Measurements from ENCODE around the gene ADAMTS9.
A peak's percentile ranks its signal among the peaks of the same experiment; 100 is the strongest.

Gene ADAMTS9

DNA sequence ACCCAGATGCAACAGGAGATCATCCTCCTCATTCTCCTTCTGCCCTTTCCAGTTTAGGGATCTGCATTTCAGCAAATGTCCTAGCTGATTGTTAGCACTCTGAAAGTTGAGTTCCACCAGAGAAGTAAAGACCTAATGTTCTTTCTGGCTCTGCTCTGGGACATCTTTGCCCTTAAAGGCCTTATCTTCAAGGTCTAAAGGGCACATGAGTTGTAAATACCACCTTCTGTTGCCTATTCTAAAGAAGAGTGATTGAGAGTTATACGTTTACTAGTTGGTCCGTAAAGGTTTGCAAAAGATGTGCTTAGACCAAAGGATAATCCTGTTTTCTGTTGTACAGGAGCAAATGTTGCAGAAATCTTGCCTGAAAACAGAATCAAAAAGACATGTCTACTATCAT lies 151.6 kb downstream of the ADAMTS9 start:
- no peak for DNase-seq (ENCODE audit: low read depth in 3 of 3)

DNA sequence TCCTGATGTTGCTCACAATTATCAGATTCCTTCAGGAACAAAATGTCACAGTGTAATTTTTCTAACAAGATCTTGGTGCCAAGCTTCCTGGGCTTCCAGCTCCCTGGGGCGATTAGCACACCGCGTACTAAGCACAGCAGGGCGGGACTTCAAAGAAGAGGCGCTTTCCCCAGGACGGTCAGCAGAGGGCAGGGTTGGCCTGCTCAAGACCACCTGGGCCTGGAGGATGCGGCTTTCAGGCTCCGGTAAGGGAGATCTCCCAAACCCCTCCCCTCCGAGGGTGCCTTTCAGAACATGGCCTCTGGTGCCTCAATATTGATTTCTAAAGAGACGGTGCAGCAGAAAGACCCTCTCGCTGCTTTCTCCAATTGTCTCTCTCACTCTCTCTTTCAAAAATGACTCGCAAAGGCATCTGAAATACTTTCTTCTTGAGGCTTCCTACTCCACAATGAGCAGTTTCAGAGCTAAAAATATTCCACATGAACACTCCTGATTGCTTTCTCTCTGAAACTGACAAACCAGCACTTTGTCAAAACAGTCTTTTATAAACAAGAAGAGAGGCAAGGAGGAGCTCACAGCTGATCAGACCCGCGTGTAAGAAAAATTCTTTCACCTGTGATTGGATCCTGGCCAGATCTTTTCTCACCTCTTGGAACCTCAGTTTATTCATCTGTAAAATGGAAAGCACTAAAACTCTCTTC lies 154.0 kb downstream of the ADAMTS9 start:
- peak in 1 of 3 experiments; percentile 39 for DNase-seq (ENCODE audit: low read depth in 3 of 3)

DNA sequence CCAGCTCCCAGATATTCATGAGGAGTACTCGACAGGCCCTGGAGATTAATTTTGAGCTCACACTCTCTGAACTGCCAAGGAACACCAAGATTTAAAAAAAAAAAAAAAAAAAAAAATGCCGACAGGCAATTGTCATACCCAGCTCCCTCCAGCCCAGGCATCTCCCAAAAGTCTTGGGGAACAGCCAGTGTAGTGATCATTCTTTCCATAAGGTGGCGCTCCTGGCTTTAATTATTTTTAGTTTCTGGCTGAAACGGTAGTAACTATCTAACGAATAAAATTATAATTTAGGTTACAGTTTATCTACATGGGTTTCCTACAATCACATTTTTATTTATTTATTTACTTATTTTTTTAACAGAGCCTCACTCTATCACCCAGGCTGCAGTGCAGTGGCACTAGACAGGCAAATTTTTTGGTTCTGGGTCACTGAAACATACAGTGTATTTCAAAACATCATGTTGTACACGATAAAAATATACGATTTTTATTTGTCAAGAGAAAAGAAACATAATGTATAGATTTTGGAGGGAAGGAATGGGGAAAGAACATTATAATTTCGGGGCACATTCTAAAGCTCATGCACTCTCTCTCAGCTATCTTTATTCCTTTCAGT lies 157.3 kb downstream of the ADAMTS9 start:
- DNase-seq (ENCODE audit: low read depth in 3 of 3), result peak in 1 of 3 experiments; percentile 10

DNA sequence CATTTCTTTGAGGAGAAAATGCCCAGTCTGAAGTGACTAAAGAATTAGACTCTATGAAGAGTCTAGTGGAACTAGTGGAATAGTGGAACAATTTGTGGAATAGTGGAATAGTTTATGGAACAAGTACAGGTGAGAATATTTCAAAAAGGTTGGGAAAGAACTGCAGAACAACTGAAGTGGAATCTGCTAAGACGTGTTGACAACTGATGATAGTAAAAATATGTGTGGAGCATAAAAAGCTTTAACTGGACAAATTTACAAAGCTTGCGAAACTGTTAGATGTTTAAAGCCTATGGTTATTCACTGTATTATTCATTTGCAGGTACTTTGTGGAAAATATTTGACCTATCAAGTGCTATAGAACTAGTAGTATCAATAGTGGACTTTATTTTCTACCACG lies 164.5 kb downstream of the ADAMTS9 start:
- no peak for DNase-seq (ENCODE audit: low read depth in 3 of 3)

DNA sequence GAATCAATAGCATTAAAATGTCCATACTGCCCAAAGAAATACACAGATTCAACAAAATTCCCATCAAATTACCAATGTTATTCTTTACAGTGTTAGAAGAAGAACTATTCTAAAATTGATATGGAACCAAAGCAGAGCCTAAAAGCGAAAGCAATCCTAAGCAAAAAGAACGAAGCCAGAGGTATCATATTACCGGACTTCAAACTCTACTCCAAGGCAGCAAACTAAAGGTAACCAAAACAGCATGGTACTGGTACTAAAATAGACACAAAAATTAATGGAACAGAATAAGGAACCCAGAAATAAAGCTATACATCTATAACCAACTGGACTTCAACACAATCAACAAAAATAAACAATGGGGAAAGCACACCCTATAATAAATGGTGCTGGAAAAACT lies 167.5 kb downstream of the ADAMTS9 start:
- DNase-seq (ENCODE audit: low read depth in 3 of 3), result no peak

DNA sequence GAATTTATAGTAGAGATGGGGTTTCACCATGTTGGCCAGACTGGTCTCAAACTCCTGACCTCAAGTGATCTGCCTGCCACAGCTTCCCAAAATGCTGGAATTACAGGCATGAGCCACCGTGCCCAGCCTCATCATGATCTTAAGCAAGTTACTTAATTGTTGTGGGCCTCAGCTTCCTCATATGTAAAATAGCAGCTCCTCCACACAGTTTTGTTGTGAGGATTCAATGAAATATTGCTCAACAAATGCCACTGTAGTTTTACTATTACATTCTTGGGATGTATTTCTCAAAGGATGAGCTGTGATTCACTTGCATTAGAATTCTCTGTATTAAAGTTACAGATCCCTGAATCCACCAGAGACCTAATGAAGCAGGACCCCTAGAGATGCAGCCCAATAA lies 168.8 kb downstream of the ADAMTS9 start:
- no peak for DNase-seq (ENCODE audit: low read depth in 3 of 3)

DNA sequence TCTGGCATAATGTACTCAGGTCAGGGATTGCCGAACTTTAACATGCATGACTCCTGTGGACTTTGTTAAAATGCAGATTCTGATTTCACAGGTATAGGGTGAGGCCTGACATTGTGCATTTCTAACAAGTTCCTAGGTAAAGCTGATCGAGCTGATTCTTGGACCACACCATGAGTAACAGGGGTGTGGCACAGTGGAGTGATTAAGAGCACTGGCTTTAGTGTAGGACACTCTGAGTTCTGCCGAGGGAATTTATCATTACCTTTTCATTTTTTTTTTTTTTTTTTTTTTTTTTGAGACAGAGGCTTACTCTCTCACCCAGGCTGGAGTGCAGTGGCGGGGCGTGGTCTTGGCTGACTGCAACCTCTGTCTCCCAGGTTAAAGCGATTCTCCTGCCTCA lies 169.3 kb downstream of the ADAMTS9 start:
- no peak for DNase-seq (ENCODE audit: low read depth in 3 of 3)

DNA sequence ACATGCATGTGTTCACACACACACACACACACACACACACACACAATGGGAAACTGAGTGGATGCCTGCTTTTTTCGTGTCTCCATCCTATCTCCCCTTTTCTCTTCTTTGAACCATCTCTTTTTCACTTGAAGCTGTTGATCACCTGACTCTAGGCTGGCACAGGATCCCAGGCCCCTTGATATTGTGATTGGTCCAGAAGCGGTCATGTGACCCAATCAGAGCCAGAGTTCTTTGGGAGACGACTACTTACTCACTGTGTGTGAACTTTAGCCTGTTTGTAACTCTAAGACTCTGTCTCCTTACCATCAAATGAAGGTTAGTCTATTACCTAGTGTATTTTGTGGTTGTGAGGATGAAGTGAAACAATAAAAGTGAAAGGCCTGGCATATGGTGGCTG lies 172.9 kb downstream of the ADAMTS9 start:
- no peak for DNase-seq (ENCODE audit: low read depth in 3 of 3)

DNA sequence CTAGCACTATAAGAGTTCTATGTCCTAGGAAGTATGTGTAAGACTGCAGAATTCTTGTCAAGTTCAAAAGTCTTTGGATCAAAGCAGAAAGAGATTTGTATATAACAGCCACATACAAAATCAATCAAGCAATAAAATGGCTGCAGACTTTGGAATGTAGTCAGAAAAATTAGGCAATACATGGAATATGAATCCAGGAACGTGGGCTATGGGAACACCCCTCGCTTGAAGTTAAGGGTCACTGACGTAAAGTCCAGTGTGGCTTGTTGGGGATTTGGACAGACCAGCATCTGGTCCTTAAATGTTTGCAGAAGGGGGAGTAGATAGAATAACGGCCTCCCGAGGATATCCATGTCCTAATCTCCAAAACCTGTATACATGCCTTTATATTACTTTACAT lies 178.6 kb downstream of the ADAMTS9 start:
- DNase-seq (ENCODE audit: low read depth in 3 of 3), result no peak

DNA sequence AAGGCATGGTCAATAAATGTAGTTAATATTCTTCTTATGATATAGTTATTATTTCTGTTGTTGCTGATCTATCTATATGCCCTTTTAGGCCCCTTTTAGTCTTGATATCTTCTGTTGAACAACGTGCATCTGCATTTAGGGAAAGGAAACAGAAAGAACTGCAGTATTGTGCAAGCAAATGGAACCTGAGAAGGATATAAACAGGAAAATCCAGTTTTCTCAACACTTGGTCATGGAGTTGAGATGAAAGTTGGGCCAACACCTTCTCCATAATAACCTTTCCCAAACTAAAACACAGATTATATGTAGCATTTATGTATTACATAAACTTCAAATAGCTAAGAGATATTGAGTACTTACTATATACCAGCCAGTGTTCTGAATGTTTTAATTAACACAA lies 179.7 kb downstream of the ADAMTS9 start:
- DNase-seq (ENCODE audit: low read depth in 3 of 3), result no peak

DNA sequence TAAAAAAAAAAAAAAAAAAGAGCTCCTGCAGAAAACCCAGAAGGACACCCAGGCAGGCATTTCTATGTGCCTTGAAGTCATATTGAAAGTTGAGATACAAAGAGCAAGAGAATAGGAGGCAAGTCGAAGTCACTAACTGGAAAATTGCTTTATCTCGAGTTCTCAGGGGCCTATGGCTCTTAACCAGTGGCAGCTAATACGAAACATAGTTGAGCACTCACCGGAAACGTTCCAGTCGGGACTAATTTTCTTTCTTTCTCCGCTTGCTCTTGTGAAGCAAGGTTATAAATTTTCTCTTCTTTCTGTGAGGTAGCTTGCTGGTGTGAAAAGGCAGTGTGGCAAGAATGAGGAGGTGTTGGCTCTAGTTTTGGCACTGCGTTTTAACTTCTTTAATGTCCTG lies 181.5 kb downstream of the ADAMTS9 start:
- DNase-seq (ENCODE audit: low read depth in 3 of 3), result no peak

DNA sequence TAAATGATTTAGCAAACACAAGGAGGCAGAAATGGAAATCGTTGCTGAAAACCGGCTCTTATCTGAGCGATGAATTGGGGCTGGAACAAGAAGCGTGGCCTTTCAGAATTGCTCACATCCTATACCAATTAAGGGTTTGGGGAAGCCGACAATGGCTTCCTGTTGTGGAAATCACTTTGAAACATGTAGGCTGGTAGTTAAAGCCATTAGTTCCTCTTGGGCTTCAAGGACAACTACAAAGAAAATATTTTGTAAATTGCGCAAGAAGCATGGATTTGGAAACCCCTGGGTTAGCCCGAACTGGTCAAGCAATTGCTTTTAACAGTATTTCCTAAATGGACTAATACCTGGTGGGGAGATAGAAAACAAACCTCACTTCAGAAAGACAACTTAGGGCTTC lies 182.4 kb downstream of the ADAMTS9 start:
- no peak for DNase-seq (ENCODE audit: low read depth in 3 of 3)

DNA sequence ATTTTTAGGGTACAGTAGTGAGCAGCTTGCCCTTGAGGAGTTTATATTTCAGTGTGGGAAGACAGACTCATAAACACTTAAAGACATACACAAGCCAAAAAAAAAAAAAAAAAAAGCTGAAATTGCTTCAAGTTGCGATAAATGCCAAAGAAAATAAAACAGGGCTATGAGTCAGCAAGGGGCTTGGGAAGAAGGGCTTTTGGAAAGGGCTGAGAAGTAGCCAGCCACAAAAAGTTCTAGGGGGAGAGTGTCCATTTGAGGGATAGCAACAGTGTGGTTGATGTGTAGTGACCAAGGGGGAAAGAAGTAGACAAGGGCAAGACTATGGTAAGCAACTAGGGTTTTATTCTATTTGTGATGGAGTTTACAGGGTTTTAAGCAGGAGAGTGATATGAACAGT lies 185.5 kb downstream of the ADAMTS9 start:
- DNase-seq (ENCODE audit: low read depth in 3 of 3), result no peak

DNA sequence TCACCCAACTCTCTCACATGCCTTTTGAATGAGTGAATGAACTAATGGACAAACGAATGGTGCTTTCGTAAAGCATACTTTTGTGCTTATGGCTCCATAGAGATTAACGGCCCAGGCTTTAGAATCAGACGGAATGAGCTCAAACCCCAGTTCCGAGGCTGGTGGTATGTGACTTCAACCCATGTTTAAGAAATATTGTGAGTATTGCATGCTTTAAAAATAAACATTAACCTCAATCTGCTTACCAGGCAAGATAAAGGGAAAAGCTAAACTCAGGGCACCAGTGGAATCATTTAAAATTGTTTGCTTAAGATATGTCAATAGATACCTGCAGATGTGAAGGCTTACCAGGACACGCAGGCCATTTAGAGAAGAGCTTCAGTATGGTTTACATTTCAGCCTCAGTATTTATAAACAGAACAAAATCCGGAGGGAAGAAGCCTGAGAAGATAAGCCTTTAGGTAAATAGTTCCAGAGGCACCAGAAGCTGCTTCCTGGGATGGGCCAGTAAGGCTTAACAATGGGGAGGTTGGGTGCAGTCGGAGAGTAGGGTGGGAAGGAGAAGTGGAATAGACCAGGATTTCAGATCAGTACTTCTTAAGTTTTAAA lies 186.4 kb downstream of the ADAMTS9 start:
- DNase-seq (ENCODE audit: low read depth in 3 of 3), result no peak

DNA sequence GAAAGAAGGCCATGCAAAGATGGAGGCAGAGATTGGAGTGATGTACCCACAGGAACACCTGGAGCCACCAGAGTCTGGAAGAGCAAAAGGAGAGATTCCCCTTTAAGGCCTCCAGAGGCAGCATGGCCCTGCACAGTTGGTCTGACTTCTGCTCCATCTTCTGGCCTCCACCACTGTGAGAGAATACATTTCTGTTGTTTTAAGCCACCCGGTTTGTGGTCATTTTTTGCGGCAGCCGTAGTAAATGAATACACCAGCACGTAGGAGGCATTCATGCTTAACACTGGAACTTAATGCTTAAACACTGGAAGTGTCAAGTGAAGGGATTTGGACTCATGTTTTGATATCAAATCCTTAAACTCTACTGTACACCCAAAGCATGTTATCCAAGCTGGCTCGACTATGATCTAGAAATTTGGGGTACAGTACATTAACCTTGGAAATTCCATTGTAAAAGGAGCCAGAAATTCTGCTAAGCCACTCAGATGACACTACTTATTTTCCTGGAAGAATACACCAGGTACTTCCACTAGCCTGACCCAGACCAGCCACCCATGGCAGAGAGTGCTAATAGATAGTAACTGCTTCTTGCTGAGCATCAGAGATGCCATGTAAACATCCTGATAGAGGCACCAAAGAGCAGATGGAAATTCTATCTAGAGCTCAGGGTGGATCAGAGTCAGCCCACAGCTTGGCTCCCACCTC lies 190.9 kb downstream of the ADAMTS9 start:
- DNase-seq (ENCODE audit: low read depth in 3 of 3), result no peak

DNA sequence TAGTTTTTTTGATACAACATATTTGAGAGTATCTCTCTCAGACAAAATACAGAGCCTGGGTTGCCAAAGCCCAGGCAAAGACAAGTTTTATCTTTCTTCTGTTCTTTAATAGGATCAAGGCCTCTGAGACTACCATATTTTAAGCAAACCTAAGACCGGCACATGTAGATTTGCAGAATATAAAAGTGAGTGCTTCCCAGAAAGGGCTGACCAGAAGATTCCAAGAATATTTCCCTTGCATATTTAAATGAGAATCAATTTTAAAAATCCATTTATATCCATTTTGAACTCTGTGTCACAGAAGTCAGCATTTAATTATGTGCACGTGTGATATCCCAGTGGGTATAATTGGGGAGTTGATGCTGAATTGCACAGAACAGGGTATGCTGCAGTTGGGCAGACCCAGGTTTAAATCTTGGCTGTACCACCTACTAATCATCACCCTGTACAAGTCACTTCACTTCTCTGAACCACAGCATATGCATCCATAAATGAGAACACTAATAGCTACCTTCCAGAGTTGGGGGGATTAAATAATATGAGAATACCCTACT lies 191.9 kb downstream of the ADAMTS9 start:
- no peak for DNase-seq (ENCODE audit: low read depth in 3 of 3)

DNA sequence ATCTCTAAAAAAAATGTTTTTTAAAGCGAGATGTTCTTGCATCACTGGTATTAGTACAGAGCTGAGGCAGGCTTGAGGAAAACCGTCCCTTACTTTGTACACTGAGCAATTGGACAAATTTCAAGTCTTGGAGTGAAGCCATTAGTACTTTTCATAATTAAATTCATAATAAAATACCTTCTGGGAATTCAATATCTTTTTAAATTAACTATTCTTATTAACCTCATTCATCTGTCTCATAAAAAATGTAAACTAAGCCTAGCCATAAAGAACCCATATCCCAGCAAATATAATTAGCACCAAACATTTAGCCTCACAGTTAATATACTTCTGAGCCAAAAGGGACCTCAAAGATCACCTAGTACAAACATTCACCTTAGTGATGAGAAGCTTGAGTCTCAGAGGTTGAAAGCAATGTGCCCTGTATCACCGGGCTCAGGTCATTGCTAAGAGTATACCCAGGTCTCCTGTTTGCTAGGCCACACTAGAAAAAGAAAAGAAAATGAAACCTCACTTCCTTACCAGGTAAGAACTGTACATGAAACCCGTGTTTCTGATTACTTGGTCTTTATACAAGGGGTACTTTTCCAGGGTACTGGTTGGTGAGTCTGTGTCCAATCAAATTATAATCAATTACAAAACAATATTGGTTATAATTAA lies 192.5 kb downstream of the ADAMTS9 start:
- no peak for DNase-seq (ENCODE audit: low read depth in 3 of 3)

DNA sequence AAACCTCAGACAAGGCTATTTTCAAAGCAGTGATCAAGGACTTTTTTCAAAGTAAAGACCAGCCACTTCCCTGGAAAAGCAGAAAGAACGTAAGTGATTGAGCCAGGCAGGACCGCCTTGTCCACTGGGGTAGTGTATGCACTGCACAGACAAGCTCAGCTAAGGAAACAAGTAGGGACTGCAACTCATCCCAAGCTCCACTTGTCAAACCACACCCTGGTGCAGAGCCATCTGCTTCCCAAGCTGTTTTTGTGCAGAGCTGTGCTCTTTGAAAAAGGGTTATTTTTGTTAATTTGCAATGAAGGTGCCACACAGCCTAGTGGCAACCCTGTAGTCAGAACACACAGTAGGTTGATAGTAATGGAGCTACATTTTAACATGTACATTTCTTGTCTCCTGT lies 193.3 kb downstream of the ADAMTS9 start:
- no peak for DNase-seq (ENCODE audit: low read depth in 3 of 3)

DNA sequence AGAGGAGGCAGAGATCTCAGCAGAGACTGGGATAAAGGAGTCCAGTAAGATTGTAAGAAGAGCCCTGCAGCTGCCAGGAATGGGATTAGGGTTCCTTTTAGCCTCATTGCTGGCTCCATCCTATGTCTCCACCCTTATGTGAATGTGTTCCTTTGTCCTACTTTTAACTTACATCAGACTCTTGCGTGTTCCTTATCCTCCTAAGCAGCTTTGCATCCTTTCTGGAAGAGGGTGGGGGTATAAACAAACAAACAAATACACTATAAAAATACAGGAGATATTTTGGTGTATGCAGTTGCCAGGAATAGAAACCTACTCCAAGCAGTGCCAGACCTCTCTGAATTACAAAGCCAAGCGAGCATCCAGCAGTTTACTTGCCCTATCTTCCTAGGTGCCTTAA lies 194.7 kb downstream of the ADAMTS9 start:
- DNase-seq (ENCODE audit: low read depth in 3 of 3), result no peak

DNA sequence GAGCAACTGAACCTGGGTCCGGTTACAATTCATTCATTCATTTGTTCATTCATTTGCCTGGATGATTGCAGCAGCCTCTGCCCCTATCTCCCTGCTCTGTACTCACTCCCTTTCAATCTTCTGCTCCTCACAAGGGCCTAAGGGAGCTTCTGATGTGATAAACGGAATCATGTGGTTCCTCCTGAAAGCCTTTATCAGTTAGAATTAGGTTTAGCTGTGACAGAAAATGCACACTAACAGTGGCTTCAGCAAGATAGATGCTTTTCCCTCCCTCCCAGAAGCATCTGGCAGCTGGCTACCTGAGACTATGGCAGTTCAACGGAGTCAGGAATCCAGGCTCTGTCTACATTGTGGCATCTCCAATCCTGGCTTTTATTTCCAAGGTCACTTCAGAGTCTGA lies 196.0 kb downstream of the ADAMTS9 start:
- DNase-seq (ENCODE audit: low read depth in 3 of 3), result no peak

DNA sequence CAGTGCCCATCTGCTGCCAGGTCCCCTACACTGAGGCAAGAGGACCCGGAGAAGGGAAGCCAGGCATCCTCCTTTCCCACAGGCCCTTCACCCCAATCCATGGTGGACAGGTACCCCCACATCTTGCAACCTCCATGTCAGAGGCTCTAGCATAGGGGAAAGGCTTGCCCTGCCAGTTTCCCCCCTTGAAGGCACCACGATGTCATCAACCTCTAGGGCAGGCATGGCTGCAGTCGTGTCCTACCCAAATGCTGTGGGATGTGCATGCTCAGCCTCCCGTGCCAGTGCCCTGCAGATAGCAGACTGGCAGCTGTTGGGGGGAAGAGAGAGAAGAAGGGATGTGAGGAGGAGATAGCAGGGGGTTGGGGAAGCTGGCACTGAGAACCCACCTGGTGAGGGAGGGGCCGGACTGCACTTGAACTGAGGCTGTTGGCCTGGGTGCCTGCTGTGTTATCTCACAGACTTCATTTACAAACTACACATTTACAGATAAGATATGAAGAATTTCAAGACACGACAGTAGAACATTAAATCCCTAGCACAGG lies 197.5 kb downstream of the ADAMTS9 start:
- no peak for DNase-seq (ENCODE audit: low read depth in 3 of 3)
